Measurements from ENCODE around the gene SUPT16H.
"Not testable (repeated sequence)": the region's sequence is repeated elsewhere in the genome, so short reads cannot be mapped to it uniquely, and the experiment has no call there.

The SUPT16H gene

DNA sequence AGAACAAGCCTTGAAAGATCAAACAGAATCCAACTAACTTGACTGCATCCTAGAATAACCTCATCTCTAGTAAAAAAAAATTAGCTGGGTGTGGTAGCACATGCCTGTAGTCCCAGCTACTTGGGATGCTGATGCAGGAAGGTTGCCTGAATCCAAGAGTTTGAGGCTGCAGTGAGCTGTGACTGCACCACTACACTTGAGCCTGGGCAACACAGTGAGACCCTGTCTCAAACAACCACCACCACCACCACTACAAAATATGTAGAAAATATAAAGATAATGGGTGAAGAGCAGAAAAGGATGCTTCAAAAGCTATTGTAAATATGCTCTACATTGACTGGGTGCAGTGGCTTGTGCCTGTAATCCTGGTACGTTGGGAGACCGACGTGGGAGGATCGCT, 27.3 kb downstream of the SUPT16H start:
- no peak for DNase-seq

DNA sequence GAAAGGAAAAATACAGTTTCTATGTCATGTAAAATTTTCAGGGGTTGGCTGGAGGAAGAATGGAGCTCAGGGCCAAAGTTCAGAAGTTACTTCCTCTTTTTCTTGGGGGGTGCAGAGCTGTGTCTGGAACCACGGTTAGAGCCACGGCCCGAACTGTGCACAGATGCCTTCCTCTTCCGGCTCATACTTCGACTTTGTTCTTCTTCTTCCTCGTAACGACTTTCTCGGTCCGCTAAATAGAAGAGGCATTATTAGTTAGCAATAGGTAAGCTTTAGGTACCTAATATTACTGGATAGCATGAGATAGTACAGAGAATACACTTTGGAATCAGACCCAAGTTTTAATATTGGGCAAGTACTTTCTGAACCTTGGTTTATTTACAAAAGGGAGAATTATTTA, 31.2 kb downstream of the SUPT16H start:
- DNase-seq: no peak

DNA sequence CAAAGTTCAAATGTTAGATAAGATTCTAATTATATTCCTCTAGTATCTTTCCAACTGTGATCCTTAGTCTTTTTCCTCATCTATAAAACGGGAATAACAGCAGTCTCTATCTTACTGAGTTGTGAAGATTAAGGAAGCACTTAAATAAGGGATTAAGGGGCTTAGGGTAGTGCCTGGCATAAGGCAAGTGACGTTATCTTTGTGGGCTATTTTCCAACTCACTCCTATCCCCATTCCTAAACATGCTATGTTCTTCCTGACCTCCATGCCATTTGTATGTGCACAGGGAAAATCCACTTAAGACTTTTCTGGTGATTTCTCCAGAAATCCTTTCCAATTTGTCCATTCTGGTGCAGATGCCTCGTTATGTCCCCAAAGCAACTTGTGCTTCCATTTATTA, 33.3 kb downstream of the SUPT16H start:
- DNase-seq: no peak

DNA sequence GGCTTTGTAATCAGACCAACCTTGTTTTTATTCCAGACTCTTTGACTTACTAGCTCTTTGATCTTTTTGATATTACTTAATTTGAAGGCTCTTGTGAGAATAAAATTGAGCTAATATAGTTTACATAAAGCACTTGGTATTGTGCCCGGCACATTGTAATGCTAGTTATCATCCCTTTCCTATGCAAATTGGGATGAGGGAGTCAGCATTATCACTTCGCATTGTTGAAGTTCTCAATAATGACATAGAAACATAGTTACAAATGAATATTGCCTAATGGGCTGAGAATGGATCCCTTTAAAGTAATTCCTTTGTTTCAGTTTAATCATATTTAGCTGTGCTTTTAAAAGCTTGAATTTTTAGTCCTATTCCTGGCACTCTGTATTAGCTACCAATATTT, 36.6 kb downstream of the SUPT16H start:
- no peak for DNase-seq

DNA sequence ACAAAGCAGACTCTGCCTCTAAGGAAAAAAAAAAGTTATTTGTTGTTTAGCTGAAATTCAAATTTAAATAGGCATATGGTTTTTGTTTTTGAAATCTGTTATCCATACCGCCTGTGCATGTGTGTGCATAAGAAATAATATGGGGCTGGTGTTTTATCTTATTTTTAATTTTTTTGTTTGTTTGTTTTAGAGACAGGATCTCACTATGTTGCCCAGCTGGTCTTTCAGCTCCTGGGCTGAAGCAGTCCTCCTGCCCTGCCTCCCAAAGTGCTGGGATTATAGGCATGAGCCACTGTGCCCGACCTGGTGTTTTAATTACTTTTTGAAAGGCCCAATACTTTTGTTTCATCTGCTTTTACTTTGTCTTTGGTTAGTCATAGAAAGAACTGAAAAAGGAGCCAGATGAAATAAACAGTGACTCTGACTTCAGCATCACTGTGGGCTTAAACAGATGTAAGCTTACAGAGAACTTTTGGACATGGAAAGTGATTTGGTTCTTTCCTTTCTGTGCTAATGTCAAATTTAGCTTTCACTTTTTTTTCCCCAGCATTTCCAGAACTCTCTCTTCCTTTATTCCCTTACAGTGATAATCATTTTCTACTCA, 37.2 kb downstream of the SUPT16H start:
- no peak for DNase-seq

DNA sequence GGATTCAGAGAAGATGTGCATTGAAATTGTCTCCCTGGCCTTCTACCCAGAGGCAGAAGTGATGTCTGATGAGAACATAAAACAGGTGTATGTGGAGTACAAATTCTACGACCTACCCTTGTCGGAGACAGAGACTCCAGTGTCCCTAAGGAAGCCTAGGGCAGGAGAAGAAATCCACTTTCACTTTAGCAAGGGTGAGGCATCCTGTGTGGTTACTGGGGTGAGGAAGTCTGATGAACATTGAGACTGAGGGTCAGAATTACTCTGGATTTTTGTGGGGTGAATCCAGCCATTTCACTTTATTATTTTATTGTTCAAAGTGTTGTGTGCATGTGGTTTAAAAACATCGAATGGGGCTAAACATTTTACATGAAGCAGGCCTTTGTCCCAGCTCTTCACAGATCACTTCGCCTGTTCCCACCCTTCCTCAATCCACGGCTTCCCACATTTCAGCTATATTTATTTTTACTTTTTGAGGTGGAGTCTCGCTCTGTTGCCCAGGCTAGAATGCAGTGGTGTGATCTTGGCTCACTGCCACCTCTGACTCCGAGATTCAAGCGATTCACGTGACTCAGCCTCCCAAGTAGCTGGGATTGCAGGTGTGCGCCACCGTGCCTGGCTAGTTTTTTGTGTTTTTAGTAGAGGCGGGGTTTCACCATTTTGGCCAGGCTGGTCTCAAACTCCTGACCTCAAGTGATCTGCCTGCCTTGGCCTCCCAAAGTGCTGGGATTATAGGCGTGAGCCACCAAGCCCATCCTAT, 40.6 kb downstream of the SUPT16H start:
- no peak for DNase-seq

DNA sequence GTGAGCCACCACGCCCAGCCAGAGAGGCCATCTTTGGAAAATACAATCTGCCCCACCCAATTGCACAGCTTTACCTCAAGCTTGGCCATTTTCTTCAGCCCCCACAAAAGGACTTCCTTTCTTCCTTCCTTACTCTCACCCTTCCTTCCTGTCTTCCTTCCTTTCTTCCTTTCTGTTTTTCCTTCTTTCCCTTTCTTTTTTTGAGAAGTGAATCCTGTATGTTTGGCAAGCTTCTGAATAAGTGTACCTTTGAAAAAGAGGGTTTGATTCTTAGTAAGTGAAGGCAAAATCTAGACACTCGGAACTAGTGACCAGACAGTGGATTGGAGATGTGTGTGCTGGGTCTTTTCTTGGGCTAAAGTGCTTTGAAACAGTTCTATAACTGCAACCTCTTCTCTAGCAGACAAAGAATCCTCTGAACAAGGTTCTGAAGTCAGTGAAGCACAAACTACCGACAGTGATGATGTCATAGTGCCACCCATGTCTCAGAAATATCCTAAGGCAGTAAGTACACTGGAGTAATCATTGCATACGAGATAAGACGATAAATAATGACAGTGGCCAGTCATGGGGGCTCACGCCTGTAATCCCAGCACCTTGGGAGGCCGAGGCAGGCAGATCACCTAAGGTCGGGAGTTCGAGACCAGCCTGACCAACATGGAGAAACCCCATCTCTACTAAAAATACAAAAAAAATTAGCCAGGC, 49.5 kb downstream of the SUPT16H start:
- DNase-seq: no peak

DNA sequence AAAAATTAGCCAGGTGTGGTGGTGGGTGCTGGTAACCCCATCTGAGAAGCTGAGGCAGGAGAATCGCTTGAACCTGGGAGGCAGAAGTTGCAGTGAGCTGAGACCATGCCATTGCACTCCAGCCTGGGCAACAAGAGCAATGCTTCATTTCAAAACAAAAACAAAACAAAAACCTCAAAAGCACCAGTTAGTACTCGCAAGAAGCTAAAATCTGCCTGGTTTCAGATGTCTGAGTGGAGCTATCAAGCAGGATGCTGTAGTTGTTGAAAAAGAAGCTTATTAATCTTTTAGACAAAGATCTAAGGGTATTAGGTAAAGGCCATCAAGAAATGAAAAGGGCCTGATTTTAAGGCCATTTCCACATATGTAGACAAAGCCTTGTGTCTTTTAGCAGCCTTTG, 50.9 kb downstream of the SUPT16H start:
- DNase-seq: no peak

DNA sequence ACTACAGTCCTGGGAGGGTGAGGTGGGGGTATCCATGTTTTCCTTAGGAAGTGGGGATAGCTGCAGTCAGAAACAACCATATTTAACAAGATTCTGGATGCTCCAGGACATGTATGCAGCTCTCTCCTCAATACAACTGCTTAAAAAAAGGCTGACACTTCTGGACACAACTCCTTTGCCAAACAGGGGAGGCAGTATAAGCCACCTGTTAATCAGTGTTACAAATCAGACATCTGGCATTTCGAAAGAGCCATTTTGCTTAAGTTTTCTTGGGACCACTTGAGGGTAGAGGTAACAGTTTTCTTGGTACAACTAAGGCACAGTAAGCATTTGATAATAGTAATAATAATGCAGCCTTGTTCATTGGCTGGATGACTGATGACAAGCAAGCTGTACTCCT, 56.8 kb downstream of the SUPT16H start:
- DNase-seq: no peak

DNA sequence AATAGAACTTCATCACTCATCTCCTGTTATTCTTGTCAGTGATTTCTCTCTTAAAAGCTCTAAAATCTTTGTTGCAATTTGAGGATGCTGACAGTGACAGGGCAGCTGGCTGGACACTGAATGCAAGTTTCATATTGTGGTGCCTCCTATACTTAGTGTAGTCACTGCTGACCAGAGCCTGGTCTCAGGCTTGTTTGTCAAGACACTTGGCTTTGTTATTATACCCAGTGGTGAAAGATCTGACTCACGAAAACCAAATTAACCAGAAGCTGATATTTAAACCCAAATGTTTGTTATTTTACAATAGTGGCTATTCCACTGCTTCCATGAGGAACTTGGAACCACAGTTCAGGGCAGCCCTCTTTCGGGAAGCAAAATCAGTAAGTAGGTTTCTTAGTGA, 61.1 kb downstream of the SUPT16H start:
- DNase-seq: no peak

DNA sequence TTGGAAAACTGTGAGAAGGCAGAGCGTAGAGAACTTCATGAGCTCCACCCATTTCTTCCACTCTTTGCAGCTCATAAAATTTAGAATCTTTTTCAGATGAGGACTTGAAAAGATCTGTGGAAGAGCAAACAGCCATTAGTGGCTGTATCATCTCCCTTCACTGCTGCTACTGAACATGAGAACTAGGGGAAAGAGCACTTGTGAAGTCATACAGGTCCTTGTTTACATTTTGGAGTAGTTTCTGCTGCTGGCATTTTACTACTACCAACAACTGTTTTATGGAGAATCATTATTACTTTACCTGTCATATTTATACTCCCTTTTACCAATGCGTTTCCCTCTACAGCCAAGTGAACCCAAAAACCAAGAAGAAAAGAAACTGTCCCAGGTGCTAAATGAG, 62.9 kb downstream of the SUPT16H start:
- no peak for DNase-seq

DNA sequence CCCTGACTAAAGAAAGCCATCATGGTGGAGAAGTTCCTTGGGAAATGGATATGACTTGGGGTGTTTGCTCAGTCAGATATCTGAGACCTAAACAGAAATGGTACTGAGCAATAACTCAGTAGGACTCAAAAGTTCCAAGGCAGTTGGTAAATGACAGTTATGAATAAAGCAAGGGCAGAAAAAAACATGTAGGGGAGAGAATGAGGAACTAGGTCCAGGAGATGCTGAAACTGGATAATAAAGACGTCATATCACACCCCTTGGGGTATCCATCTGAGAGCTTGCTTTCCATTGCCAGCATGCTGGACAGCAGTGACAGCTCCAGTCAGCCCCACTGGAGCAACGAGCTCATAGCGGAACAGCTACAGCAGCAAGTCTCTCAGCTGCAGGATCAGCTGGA, 66.4 kb downstream of the SUPT16H start:
- DNase-seq: no peak

DNA sequence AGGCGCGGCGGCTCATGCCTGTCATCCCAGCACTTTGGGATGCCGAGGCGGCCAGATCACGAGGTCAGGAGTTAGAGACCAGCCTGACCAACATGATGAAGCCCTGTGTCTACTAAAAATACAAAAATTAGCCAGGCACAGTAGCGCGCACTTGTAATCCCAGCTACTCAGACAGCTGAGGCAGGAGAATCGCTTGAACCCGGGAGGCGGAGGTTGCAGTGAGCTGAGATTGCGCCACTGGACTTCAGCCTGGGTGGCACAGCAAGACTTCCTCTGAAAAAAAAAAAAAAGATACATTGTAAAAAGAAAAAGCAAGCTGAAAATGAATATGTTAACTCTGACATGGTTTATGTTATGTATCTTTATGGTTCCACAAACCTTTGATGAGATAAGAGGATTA, 70.3 kb downstream of the SUPT16H start:
- no peak for DNase-seq

DNA sequence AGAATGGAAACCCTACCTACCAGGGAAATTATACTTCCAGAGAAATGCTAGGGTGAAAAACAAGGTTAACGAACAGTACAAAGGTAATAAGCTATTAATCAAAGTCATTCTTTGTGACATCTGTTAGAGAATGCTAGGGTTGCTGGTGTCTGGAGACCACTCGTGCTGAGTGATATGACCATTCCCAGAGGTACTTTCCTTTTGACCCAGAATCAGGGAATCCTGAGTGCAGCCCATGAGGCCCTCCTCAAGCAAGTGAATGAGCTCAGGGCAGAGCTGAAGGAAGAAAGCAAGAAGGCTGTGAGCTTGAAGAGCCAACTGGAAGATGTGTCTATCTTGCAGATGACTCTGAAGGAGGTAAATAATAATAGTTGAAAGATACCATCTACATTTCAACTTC, 72.2 kb downstream of the SUPT16H start:
- DNase-seq: no peak

DNA sequence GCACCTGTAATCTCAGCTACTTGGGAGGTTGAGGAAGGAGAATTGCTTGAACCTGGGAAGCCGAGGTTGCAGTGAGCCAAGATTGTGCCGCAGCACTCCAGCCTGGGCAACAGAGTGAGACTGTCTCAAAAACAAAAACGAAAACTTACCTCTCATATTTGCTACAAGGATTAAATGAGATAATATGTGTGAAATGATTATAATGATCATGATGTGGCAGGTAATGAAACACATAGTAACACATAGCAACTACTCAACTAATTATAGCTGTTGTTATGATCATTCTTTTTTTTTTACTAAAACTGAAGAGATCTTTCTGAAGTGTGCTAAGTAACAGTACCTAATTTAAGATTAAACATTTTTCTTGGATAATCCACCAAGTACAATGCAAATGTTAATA, 73.9 kb downstream of the SUPT16H start:
- no peak for DNase-seq

DNA sequence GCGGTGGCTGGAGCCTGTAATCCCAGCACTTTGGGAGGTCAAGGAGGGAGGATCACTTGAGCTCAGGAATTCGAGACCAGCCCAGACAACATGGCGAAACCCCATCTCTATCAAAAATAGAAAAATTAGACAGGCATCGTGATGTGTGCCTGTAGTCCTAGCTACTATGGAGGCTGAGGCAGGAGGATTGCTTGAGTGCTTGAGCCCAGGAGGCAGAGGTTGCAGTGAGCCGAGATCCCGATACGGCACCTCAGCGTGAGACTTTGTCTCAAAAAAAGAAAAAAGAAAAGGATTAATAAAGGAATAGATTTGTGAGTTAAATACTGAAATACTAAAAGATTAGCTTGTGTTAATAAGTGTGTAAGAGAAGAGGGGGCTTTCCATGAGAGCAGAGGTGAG, 74.6 kb downstream of the SUPT16H start:
- no peak for DNase-seq

DNA sequence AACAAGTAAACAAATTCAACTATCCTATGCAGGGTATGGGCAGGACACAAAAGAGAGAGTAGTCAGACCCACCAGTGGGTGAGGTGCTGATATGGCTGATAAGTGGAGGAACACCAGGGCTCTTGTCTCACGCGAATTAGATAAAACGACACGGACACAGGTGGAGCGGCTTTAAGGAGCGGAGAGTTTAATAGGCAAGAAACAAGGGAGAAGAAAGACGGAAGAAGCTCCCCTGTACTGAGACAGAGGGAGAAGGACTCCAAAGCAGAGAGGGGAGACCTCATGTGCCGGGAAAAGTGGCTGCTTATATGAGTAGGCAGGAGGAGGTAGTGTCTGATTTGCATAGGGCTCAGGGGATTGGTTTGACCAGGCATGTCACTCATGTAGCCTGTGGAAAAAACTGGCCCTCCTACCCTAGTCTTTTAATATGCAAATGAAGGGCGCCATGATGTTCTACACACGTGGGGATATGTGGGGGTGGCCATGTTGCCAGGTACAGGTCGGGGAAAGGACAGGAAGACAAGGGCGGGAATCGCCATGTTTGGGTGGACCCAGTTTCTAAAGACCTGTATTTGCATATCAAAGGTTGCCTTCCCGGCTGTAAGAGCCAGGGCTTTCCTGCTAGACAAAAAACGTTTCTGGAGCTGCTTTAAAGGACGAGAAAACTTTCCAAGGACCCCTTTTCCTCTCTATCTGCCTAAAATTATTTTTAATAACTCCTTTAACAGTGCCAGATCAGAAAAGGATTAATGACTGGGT, 75.2 kb downstream of the SUPT16H start:
- peak; percentile 78 to 86 for DNase-seq

DNA sequence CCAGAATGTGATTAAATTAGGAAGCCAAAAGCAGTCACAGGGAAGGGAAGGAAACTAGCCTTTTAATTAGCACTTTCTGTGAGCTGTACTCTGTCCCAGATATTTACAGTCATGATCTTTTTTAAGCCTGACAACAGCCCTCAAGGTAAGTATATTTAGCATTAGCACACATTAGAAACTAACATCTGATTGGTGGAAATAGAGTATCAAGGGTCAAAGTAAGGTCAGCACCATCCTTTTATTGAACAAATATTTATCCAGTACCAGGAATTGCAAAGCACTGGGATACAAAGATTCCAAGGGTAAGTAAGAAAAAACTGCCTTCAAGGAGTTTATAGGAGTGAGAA, 75.7 kb downstream of the SUPT16H start:
- no peak for DNase-seq

DNA sequence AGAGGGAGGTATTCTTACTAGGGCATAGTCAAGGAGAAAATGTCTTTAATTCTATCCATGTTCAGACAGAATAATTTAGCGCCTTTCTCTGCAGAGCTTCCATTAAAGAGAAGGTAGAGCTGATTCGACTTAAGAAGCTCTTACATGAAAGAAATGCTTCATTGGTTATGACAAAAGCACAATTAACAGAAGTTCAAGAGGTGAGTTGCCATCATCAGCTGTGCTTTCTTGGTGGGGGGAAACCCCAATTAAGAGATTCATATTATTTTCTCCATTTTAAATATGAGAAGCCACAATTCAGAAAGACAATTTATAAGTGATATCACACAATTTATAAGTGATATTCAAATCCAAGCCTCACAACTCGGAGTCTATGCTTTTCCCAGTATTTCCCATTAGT, 76.2 kb downstream of the SUPT16H start:
- no peak for DNase-seq

DNA sequence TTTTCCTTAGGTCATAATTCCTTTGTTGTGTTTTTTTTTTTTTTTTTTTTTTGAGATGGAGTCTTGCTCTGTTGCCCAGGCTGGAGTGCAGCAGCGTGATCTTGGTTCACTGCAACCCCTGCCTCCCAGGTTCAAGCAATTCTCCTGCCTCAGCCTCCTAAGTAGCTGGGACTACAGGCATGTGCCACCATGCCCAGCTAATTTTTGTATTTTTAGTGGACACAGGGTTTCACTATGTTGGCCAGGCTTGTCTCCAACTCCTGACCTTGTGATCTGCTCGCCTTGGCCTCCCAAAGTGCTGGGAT, 81.0 kb downstream of the SUPT16H start:
- not testable (repeated sequence) for DNase-seq

DNA sequence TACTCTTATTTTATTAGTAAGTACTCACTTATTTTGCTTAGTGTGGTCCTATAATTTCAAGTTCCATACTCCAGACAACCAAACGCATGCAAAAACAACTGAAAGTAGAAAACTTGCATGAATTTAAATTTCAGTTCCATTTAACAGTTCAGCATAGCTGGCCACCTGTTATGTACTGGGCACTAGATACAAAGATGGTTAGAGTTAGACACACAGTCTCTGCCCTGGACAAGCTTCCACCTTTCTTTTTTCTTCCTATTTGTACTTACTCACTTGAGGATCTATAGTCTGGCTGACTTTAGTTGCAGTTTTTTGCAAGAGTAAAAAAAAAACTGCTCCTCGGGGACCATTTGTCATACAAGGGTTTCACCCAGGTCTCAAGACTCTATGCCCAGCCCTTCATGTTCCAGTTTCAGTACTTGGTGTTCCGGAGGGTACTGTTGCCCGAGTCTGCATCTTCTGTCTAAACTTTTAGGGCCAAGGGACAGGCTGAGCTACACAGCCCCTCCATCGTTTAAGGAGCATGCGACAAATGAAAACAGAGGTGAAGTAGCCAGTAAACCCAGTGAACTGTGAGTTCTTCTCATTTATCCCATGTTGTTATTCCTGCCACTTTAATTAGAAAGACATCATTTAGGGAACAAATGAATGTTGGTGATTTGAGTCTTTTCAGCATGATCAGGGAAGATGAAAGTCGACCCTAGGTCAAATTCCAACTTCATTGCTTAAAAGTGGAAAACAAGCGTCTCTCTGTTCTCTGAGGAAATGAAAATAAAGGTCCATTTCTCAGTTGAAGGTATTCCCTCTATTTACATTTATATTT, 81.6 kb downstream of the SUPT16H start:
- DNase-seq: no peak

Data from stimulated activated CD4-positive, alpha-beta T cell treated with anti-CD3 and anti-CD28 coated beads, Interleukin-2, amount 100 ng/mL, for 24 hours (primary cell).